MG63 (cell line): ENCODE results near the gene MNX1. TPM values are rescaled to one million over a fixed set of nuclear protein-coding genes. Genes with fewer than 3 reads are reported as not detected.

Source experiments
- DNase-seq: peaks from one replicate; pipeline ENCODE4 v3.0.0-alpha.2; 2020
- H3K27me3 ChIP-seq: fragments of 250-450 bp; sonication (Bioruptor Pico); 2 replicates; pipeline ENCODE4 v1.5.1; 2020; ENCODE audit warnings: mild to moderate bottlenecking, moderate library complexity
- H3K36me3 ChIP-seq: fragments of 250-450 bp; sonication (Bioruptor Pico); 2 replicates; pipeline ENCODE4 v1.5.1; 2020; ENCODE audit warnings: mild to moderate bottlenecking, moderate library complexity
- H3K4me3 ChIP-seq: fragments of 250-450 bp; sonication (Bioruptor Pico); 2 replicates; pipeline ENCODE4 v1.5.1; 2020; ENCODE audit warnings: mild to moderate bottlenecking, moderate library complexity
- H3K9me3 ChIP-seq: fragments of 250-450 bp; sonication (Bioruptor Pico); 2 replicates; pipeline ENCODE4 v1.5.1; 2020; ENCODE audit warnings: mild to moderate bottlenecking, moderate library complexity
- total RNA-seq: library from RNA; depleted of rRNA; stranded (reverse); fragments of >200 nt; shearing (Covaris generic); gene quantifications from 2 replicates; pipeline ENCODE4 v1.2.3, GENCODE V29; 2014; ENCODE audit warnings: low replicate concordance

MNX1 gene
- total RNA-seq, 1 experiment from 2014 or later = not detected

GRCh38 chr7:157009170-157009777 lies 1.2 kb downstream of the MNX1 start:
- Histone ChIP-seq H3K27me3 (no peaks in the 10 kb centered on the region), H3K9me3 (no peaks in the 10 kb centered on the region), H3K4me3 (no peak overlapping the region), H3K36me3 (no peaks in the 10 kb centered on the region)
- no peak for DNase-seq

- DNase-seq = no peak
- H3K4me3 ChIP-seq = no peak overlapping the region
- no peaks in the 10 kb centered on the region for H3K9me3 ChIP-seq
- no peaks in the 10 kb centered on the region for H3K36me3 ChIP-seq
- no peaks in the 10 kb centered on the region for H3K27me3 ChIP-seq
Observed at GRCh38 chr7:157008206-157009169, 2.0 kb downstream of the MNX1 start.

GRCh38 chr7:157007470-157008066 lies 2.9 kb downstream of the MNX1 start:
- H3K36me3 ChIP-seq = no peaks in the 10 kb centered on the region
- no peak overlapping the region for H3K4me3 ChIP-seq
- no peak for DNase-seq
- H3K9me3 ChIP-seq = no peaks in the 10 kb centered on the region
- H3K27me3 ChIP-seq = no peaks in the 10 kb centered on the region

- Histone ChIP-seq H3K9me3 (no peaks in the 10 kb centered on the region), H3K27me3 (no peaks in the 10 kb centered on the region), H3K36me3 (no peaks in the 10 kb centered on the region), H3K4me3 (no peak overlapping the region)
- DNase-seq = no peak
Observed at GRCh38 chr7:157006829-157007469, 3.5 kb downstream of the MNX1 start.

GRCh38 chr7:157006205-157006747 lies 4.2 kb downstream of the MNX1 start:
- H3K27me3 ChIP-seq = no peaks in the 10 kb centered on the region
- no peak overlapping the region for H3K4me3 ChIP-seq
- H3K9me3 ChIP-seq = no peaks in the 10 kb centered on the region
- no peak for DNase-seq
- no peaks in the 10 kb centered on the region for H3K36me3 ChIP-seq

GRCh38 chr7:157005456-157006204 lies 4.8 kb downstream of the MNX1 start:
- H3K4me3 ChIP-seq = no peak overlapping the region
- no peaks in the 10 kb centered on the region for H3K27me3 ChIP-seq
- no peak for DNase-seq
- no peaks in the 10 kb centered on the region for H3K9me3 ChIP-seq
- no peaks in the 10 kb centered on the region for H3K36me3 ChIP-seq

GRCh38 chr7:157004521-157005455 lies 5.7 kb downstream of the MNX1 start:
- DNase-seq = no peak
- no peaks in the 10 kb centered on the region for H3K9me3 ChIP-seq
- no peak overlapping the region for H3K4me3 ChIP-seq
- no peaks in the 10 kb centered on the region for H3K27me3 ChIP-seq
- no peaks in the 10 kb centered on the region for H3K36me3 ChIP-seq

- H3K27me3 ChIP-seq = no peaks in the 10 kb centered on the region
- no peaks in the 10 kb centered on the region for H3K36me3 ChIP-seq
- H3K4me3 ChIP-seq = no peak overlapping the region
- no peaks in the 10 kb centered on the region for H3K9me3 ChIP-seq
- DNase-seq = no peak
Observed at GRCh38 chr7:157003756-157004520, 6.5 kb downstream of the MNX1 start.

GRCh38 chr7:157003445-157003755 lies 7.1 kb downstream of the MNX1 start:
- Histone ChIP-seq H3K4me3 (no peak overlapping the region), H3K9me3 (no peaks in the 10 kb centered on the region), H3K27me3 (no peaks in the 10 kb centered on the region), H3K36me3 (no peaks in the 10 kb centered on the region)
- no peak for DNase-seq

GRCh38 chr7:157002819-157003421 lies 7.5 kb downstream of the MNX1 start:
- Histone ChIP-seq H3K9me3 (no peaks in the 10 kb centered on the region), H3K4me3 (no peak overlapping the region), H3K36me3 (no peaks in the 10 kb centered on the region), H3K27me3 (no peaks in the 10 kb centered on the region)
- no peak for DNase-seq

- Histone ChIP-seq H3K27me3 (no peaks in the 10 kb centered on the region), H3K4me3 (no peak overlapping the region), H3K9me3 (no peaks in the 10 kb centered on the region), H3K36me3 (no peaks in the 10 kb centered on the region)
- no peak for DNase-seq
Observed at GRCh38 chr7:157001920-157002818, 8.3 kb downstream of the MNX1 start.

- no peaks in the 10 kb centered on the region for H3K36me3 ChIP-seq
- no peaks in the 10 kb centered on the region for H3K9me3 ChIP-seq
- no peak overlapping the region; the same call in 1 of the 2 replicates for H3K4me3 ChIP-seq
- H3K27me3 ChIP-seq = no peaks in the 10 kb centered on the region
- DNase-seq = no peak
Observed at GRCh38 chr7:157000741-157001653, 9.5 kb downstream of the MNX1 start.
